Panc1 (cell line): ENCODE measurements around the gene GDAP1L1. TPM values are rescaled to one million over a fixed set of nuclear protein-coding genes. Genes with fewer than 3 reads are reported as not detected.

Experiments
- ATAC-seq: fragments of 200-7000 bp; cut with Tn5 transposase; 2 replicates; pipeline ENCODE4 v1.9.1; 2020; ENCODE audit warnings: mild to moderate bottlenecking, moderate library complexity
- BruUV-seq: library from RNA; stranded (reverse); fragments of 400-500 nt; replicated peaks from 2 replicates; lab custom pipeline; 2021; lab: Mats Ljungman, UMichigan
- CTCF ChIA-PET: fragments of 300-600 bp; sonication (Branson Sonifier 250); formaldehyde crosslinking; loops from one replicate; lab custom pipeline; 2022; ENCODE audit warnings: antibody characterized with exemption; lab: Charles Lee
- POLR2A ChIA-PET: fragments of 300-600 bp; sonication (Branson Sonifier 250); formaldehyde crosslinking; loops from one replicate; lab custom pipeline; 2022; ENCODE audit warnings: antibody characterized with exemption; lab: Charles Lee
- DNase-seq: peaks from one replicate; pipeline ENCODE4 v3.0.0-alpha.2; 2010; ENCODE audit warnings: low read depth, low spot score
- H3K27ac ChIP-seq: 2 replicates; pipeline ENCODE4 v1.5.1; 2011; ENCODE audit warnings: mild to moderate bottlenecking, low read length, inconsistent platforms
- H3K27me3 ChIP-seq: fragments of 200-500 bp; sonication (Bioruptor generic); 2 replicates; pipeline ENCODE4 v1.6.0; 2014; ENCODE audit warnings: low read length, inconsistent platforms; ENCODE audit not compliant: control insufficient read depth, insufficient read depth
- H3K36me3 ChIP-seq: fragments of 200-500 bp; sonication (Bioruptor generic); 2 replicates; pipeline ENCODE4 v1.5.1; 2014; ENCODE audit warnings: inconsistent platforms, mild to moderate bottlenecking, low read length, moderate library complexity; ENCODE audit not compliant: control insufficient read depth, insufficient read depth
- H3K4me1 ChIP-seq: 2 replicates; pipeline ENCODE4 v1.5.1; 2011; ENCODE audit warnings: inconsistent platforms, mild to moderate bottlenecking, low read length, moderate library complexity; ENCODE audit not compliant: control insufficient read depth, insufficient read depth
- H3K4me3 ChIP-seq, 2 experiments: 2 replicates each; pipeline ENCODE4 v1.5.1; 2011 to 2012; ENCODE audit warnings: low read depth in 2 of 2, low read length in 2 of 2, mild to moderate bottlenecking in 2 of 2, inconsistent platforms in 1 of 2, moderate library complexity in 1 of 2
- H3K9me3 ChIP-seq: fragments of 200-500 bp; sonication (Bioruptor generic); 2 replicates; pipeline ENCODE4 v1.5.1; 2014; ENCODE audit warnings: low read depth, mild to moderate bottlenecking, inconsistent platforms, low read length, moderate library complexity; ENCODE audit not compliant: control insufficient read depth, insufficient read depth
- CTCF ChIP-seq: fragments of 450-650 bp; IDR thresholded peaks from 2 replicates; pipeline ENCODE4 v1.5.1; 2017; ENCODE audit warnings: mild to moderate bottlenecking
- POLR2AphosphoS5 ChIP-seq: IDR thresholded peaks from 2 replicates; pipeline ENCODE4 v1.6.1; 2012; ENCODE audit warnings: mild to moderate bottlenecking, low read depth, low read length, moderate library complexity
- REST ChIP-seq, 2 experiments: IDR thresholded peaks; 2 replicates each; pipeline ENCODE4 v1.6.1; 2011 to 2012; ENCODE audit warnings: low read depth in 2 of 2, control low read depth in 1 of 2, low read length in 1 of 2, mild to moderate bottlenecking in 1 of 2, moderate library complexity in 1 of 2; ENCODE audit not compliant: insufficient read depth in 1 of 2
- SIN3A ChIP-seq: IDR thresholded peaks from 2 replicates; pipeline ENCODE4 v1.6.1; 2012; ENCODE audit warnings: low read depth, mild to moderate bottlenecking, low read length, moderate library complexity, borderline replicate concordance; ENCODE audit not compliant: insufficient read depth
- TCF7L2 ChIP-seq: IDR thresholded peaks from 2 replicates; pipeline ENCODE4 v1.6.1; 2011; ENCODE audit warnings: mild to moderate bottlenecking, low read depth, low read length, inconsistent platforms
- in situ Hi-C: cut with HindIII; loops from 2 replicates; pipeline ENCODE4 v1.10.0; 2016; ENCODE audit warnings: low sequenced_read_pairs, low pct_unique_long_range_greater_than_20kb
- intact Hi-C: fragments of 100-400 bp; cut with micrococcal nuclease; formaldehyde crosslinking; loops from one replicate; pipeline ENCODE4 v1.10.0; 2022; ENCODE audit not compliant: unreplicated experiment
- total RNA-seq: library from RNA; stranded (reverse); gene quantifications from one replicate; pipeline ENCODE4 v1.2.1, GENCODE V29; 2021; ENCODE audit not compliant: unreplicated experiment

GDAP1L1 gene
- total RNA-seq, 1 experiment from 2014 or later = not detected

- intact Hi-C loops = no loop called here
- ATAC-seq (no peak), DNase-seq (no peak)
- Histone ChIP-seq H3K4me3 (no peak overlapping the region), H3K9me3 (no peaks in the 10 kb centered on the region), H3K27ac (no peak overlapping the region), H3K27me3 (no peaks in the 10 kb centered on the region), H3K36me3 (peaks cover 32% of the 10 kb centered on the region), H3K4me1 (peaks cover 13% of the 10 kb centered on the region)
- no peak for TF ChIP-seq TCF7L2
- TF ChIP-seq POLR2AphosphoS5 = no peak
- no peak for TF ChIP-seq CTCF
- no peak for TF ChIP-seq SIN3A
- no peak for TF ChIP-seq REST (IDR thresholded peaks at IDR 0.05; ENCODE audit: insufficient read depth in 1 of 2, low read depth in 2 of 2, low read length in 1 of 2)
- CTCF ChIA-PET = no interaction called here
- in situ Hi-C loops = no loop called here
- POLR2A ChIA-PET = no interaction called here
- no TSS peak for BruUV-seq
Measured at GRCh38 chr20:44199877-44200276, 47.2 kb upstream of the GDAP1L1 start.

GRCh38 chr20:44200371-44200770 is 46.7 kb upstream of the GDAP1L1 start:
- H3K36me3 ChIP-seq = peaks cover 32% of the 10 kb centered on the region
- CTCF ChIA-PET = no interaction called here
- intact Hi-C loops = no loop called here

More at GRCh38 chr20:44200371-44200770, 46.7 kb upstream of the GDAP1L1 start:
- no TSS peak for BruUV-seq
- ATAC-seq = no peak
- in situ Hi-C loops = no loop called here
- no peak overlapping the region for H3K27ac ChIP-seq
- peaks cover 17% of the 10 kb centered on the region for H3K4me1 ChIP-seq
- no peaks in the 10 kb centered on the region for H3K27me3 ChIP-seq
- no peak overlapping the region for H3K4me3 ChIP-seq
- no peaks in the 10 kb centered on the region for H3K9me3 ChIP-seq
- no peak for DNase-seq
- POLR2A ChIA-PET = no interaction called here
- TF ChIP-seq SIN3A (no peak), TCF7L2 (no peak), POLR2AphosphoS5 (no peak), REST (IDR thresholded peaks at IDR 0.05; ENCODE audit: insufficient read depth in 1 of 2, low read depth in 2 of 2, low read length in 1 of 2) (no peak), CTCF (no peak)
